Activated B cell treated with CpG ODN at 0.5 μM for 24 hours (primary cell): ENCODE data around the gene GART. TPM values are rescaled to one million over a fixed set of nuclear protein-coding genes. Genes with fewer than 3 reads are reported as not detected.
A peak's percentile ranks its signal among the peaks of the same experiment; 100 is the strongest.
"Not testable (repeated sequence)": the region's sequence is repeated elsewhere in the genome, so short reads cannot be mapped to it uniquely, and the experiment has no call there.

Experiments
- ATAC-seq: fragments of 200-7000 bp; cut with Tn5 transposase; one replicate; pipeline ENCODE4 v1.10.0; 2021; ENCODE audit warnings: low read depth, mild to moderate bottlenecking, moderate library complexity
- CTCF ChIA-PET: fragments of 350-600 bp; sonication (Branson Sonifier 250); formaldehyde crosslinking; loops from one replicate; lab custom pipeline; 2021; ENCODE audit warnings: antibody characterized with exemption; lab: Charles Lee
- POLR2A ChIA-PET: fragments of 350-600 bp; sonication (Branson Sonifier 250); formaldehyde crosslinking; loops from one replicate; lab custom pipeline; 2021; ENCODE audit warnings: antibody characterized with exemption; lab: Charles Lee
- DNase-seq: peaks from one replicate; pipeline ENCODE4 v3.0.0; 2022
- H3K27ac Mint-ChIP-seq: one replicate; pipeline ENCODE4 v1.8.0; 2020; ENCODE audit warnings: mixed read lengths
- H3K27me3 Mint-ChIP-seq: one replicate; pipeline ENCODE4 v1.8.0; 2021; ENCODE audit warnings: mixed read lengths
- H3K36me3 Mint-ChIP-seq: one replicate; pipeline ENCODE4 v1.8.0; 2021; ENCODE audit warnings: low read depth, mixed read lengths
- H3K4me1 Mint-ChIP-seq: one replicate; pipeline ENCODE4 v1.8.0; 2021; ENCODE audit warnings: mixed read lengths
- H3K4me3 Mint-ChIP-seq: one replicate; pipeline ENCODE4 v1.8.0; 2020; ENCODE audit warnings: mild to moderate bottlenecking, mixed read lengths
- H3K9me3 Mint-ChIP-seq: one replicate; pipeline ENCODE4 v1.8.0; 2020; ENCODE audit warnings: mixed read lengths
- CTCF ChIP-seq: fragments of 200-600 bp; IDR thresholded peaks from one replicate; pipeline ENCODE4 v1.8.0; 2022; ENCODE audit warnings: antibody characterized with exemption, mild to moderate bottlenecking
- intact Hi-C: fragments of 100-400 bp; cut with micrococcal nuclease; formaldehyde crosslinking; loops from one replicate; pipeline ENCODE4 v1.15.1; 2024
- total RNA-seq: library from RNA; stranded (reverse); gene quantifications from 2 replicates; pipeline ENCODE4 v1.2.3, GENCODE V29; 2022

Gene GART
- total RNA-seq, 1 donor from 2014 or later, result 106 TPM

DNA sequence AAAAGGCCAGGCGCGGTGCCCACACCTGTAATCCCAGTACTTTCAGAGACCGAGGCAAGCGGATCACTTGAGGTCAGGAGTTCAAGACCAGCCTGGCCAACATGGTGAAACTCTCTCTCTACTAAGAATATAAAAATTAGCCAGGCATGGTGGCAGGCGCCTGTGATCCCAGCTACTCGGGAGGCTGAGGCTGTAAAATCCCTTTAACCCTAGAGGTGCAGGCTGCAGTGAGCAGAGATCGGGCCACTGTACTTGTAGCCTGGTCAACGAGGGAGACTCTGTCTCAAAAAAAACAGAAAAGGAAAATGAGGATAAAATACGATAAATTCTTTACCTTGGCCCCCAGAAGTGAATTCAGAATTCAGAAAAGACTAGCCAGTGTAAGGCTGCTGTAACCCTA is 63.7 kb downstream of the GART start:
- ChIA-PET CTCF (no interaction called here), POLR2A (no interaction called here)
- Mint-ChIP-seq H3K27ac (peak overlapping the region; percentile 86), H3K27me3 (no peaks in the 10 kb centered on the region), H3K4me1 (peaks cover 23% of the 10 kb centered on the region), H3K9me3 (no peaks in the 10 kb centered on the region), H3K4me3 (peak overlapping the region; percentile 90), H3K36me3 (peaks cover 9% of the 10 kb centered on the region)
- TF ChIP-seq CTCF, result no peak
- intact Hi-C loops, result loop anchor here (2.0 kb wide), 1 partner anchor 111 kb away; the partner anchor contains the start of gene DONSON
- ATAC-seq (no peak), DNase-seq (no peak)

DNA sequence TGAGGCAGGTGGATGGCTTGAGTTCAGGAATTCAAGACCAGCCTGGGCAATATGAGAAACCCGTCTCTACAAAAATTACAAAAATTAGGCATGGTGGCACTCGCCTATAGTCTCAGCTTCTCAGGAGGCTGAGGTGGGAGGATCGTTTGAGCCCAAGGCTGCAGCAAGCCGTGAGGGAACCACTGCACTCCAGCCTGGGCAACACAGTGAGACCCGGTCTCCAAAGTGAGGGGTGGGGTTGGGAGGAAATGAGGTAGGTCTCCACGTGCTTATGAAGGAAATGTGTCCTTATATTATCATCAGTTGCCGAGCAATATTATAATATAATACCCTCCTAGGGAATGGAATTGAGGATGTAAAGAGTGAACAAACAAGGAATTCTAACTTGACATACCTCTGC is 64.9 kb downstream of the GART start:
- ChIA-PET CTCF (no interaction called here), POLR2A (interaction anchor here (1.2 kb wide), 1 partner anchor 14 kb away, joined by 5 read pairs; the partner anchor contains the start of gene DNAJC28)
- Mint-ChIP-seq H3K9me3 (no peaks in the 10 kb centered on the region), H3K27ac (no peak overlapping the region), H3K36me3 (peaks cover 9% of the 10 kb centered on the region), H3K4me1 (peaks cover 23% of the 10 kb centered on the region), H3K27me3 (no peaks in the 10 kb centered on the region), H3K4me3 (no peak overlapping the region)
- no peak for TF ChIP-seq CTCF
- no peak for ATAC-seq
- no peak for DNase-seq
- intact Hi-C loops, result no loop called here

GRCh38 chr21:33473344-33473743 is 68.6 kb downstream of the GART start:
- intact Hi-C loops, result no loop called here
- no peak for DNase-seq
- Mint-ChIP-seq H3K9me3 (no peaks in the 10 kb centered on the region), H3K4me1 (peaks cover 13% of the 10 kb centered on the region), H3K4me3 (no peak overlapping the region), H3K27me3 (no peaks in the 10 kb centered on the region), H3K27ac (no peak overlapping the region), H3K36me3 (peaks cover 13% of the 10 kb centered on the region)
- POLR2A ChIA-PET, result interaction anchor here (0.7 kb wide), 1 partner anchor 634 kb away, joined by 4 read pairs; no protein-coding TSS in a partner anchor
- ATAC-seq, result no peak
- no peak for TF ChIP-seq CTCF
- CTCF ChIA-PET, result no interaction called here

GRCh38 chr21:33470701-33471100 is 71.2 kb downstream of the GART start:
- intact Hi-C loops, result no loop called here
- ATAC-seq (no peak), DNase-seq (no peak)
- Mint-ChIP-seq H3K4me3 (no peak overlapping the region), H3K36me3 (peaks cover 26% of the 10 kb centered on the region), H3K4me1 (peaks cover 6% of the 10 kb centered on the region), H3K9me3 (no peaks in the 10 kb centered on the region), H3K27me3 (no peaks in the 10 kb centered on the region), H3K27ac (no peak overlapping the region)
- no peak for TF ChIP-seq CTCF
- POLR2A ChIA-PET, result interaction anchor here (0.7 kb wide), 1 partner anchor 20 kb away, joined by 3 read pairs; no protein-coding TSS in a partner anchor
- CTCF ChIA-PET, result no interaction called here

DNA sequence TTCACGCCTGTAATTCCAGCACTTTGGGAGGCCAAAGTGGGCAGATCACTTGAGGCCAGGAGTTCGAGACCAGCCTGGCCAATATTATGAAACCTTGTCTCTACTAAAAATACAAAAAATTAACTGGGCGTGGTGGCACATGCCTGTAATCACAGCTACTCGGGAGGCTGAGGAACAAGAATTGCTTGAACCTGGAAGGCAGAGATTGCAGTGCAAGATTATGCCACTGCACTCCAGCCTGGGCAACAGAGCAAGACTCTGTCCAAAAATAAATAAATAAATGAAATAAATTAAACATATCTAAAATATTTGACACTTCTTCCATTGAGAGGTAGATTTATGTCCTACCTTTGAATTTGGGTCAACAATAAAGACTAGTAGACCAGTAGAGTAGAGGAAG is 72.7 kb downstream of the GART start:
- H3K4me1 Mint-ChIP-seq, H3K9me3 Mint-ChIP-seq, H3K27ac Mint-ChIP-seq, DNase-seq, intact Hi-C loops, POLR2A ChIA-PET, H3K27me3 Mint-ChIP-seq, ATAC-seq, H3K4me3 Mint-ChIP-seq: not testable (repeated sequence)
- peaks cover 30% of the 10 kb centered on the region for H3K36me3 Mint-ChIP-seq
- CTCF ChIA-PET, result interaction anchor here (1.3 kb wide), 1 partner anchor 11 kb away, joined by 4 read pairs; the partner anchor contains the start of gene TMEM50B
